Stomach smooth muscle (tissue), 2 donors: ENCODE measurements around the gene RSPH10B2.
"Not testable (repeated sequence)": the region's sequence is repeated elsewhere in the genome, so short reads cannot be mapped to it uniquely, and the experiment has no call there.

Experiments used
- H3K27ac ChIP-seq: one replicate; pipeline ENCODE4 v1.7.0; 2013; ENCODE audit warnings: mild to moderate bottlenecking, low read length, inconsistent platforms
- H3K27me3 ChIP-seq, 2 donors: one replicate each; pipeline ENCODE4 v1.7.0; 2013; ENCODE audit warnings: low read length in 2 of 2; ENCODE audit not compliant: insufficient read depth in 2 of 2, control insufficient read depth in 1 of 2
- H3K36me3 ChIP-seq, 2 donors: one replicate each; pipeline ENCODE4 v1.7.0; 2013; ENCODE audit warnings: low read length in 2 of 2; ENCODE audit not compliant: control insufficient read depth in 2 of 2, insufficient read depth in 2 of 2
- H3K4me1 ChIP-seq: one replicate; pipeline ENCODE4 v1.7.0; 2013; ENCODE audit warnings: low read length; ENCODE audit not compliant: control insufficient read depth, insufficient read depth
- H3K4me3 ChIP-seq, 2 donors: one replicate each; pipeline ENCODE4 v1.7.0; 2013; ENCODE audit warnings: low read length in 2 of 2
- H3K9ac ChIP-seq, 2 donors: one replicate each; pipeline ENCODE4 v1.7.0; 2013; ENCODE audit warnings: low read length in 2 of 2, mild to moderate bottlenecking in 1 of 2
- H3K9me3 ChIP-seq, 2 donors: one replicate each; pipeline ENCODE4 v1.7.0; 2013; ENCODE audit warnings: low read length in 2 of 2; ENCODE audit not compliant: control insufficient read depth in 2 of 2
- donor health status: healthy.
- donor health status: Pancreatic carcinoma.

The RSPH10B2 gene

GRCh38 chr7:6727663-6728062 is 26.2 kb upstream of the RSPH10B2 start:
- Histone ChIP-seq H3K9me3 (no peaks in the 10 kb centered on the region), H3K27me3 (peaks cover 0 to 2% of the 10 kb centered on the region in 2 donors), H3K27ac (no peak overlapping the region), H3K4me3 (no peak overlapping the region), H3K36me3 (peaks cover 0 to under 1% of the 10 kb centered on the region in 2 donors), H3K4me1 (peaks cover 2% of the 10 kb centered on the region), H3K9ac (no peak overlapping the region)

GRCh38 chr7:6728893-6729491 is 24.9 kb upstream of the RSPH10B2 start:
- peak overlapping the region; percentile 72 to 87 for H3K9ac ChIP-seq
- not testable (repeated sequence) for H3K27me3 ChIP-seq, H3K36me3 ChIP-seq, H3K4me1 ChIP-seq, H3K9me3 ChIP-seq
- H3K27ac ChIP-seq, result peak overlapping the region; percentile 77
- H3K4me3 ChIP-seq, result peak overlapping the region; percentile 63 to 86

GRCh38 chr7:6729492-6730342 is 24.2 kb upstream of the RSPH10B2 start:
- Histone ChIP-seq H3K9me3 (no peaks in the 10 kb centered on the region), H3K4me1 (peaks cover 2% of the 10 kb centered on the region), H3K27me3 (peaks cover 0 to 2% of the 10 kb centered on the region in 2 donors), H3K9ac (peak overlapping the region; percentile 83 to 87), H3K27ac (peak overlapping the region; percentile 77), H3K4me3 (peak overlapping the region; percentile 63 to 86), H3K36me3 (peaks cover 0 to 2% of the 10 kb centered on the region in 2 donors)

- peak overlapping the region; percentile 63 to 86 for H3K4me3 ChIP-seq
- no peaks in the 10 kb centered on the region for H3K9me3 ChIP-seq
- peak overlapping the region; percentile 83 to 87 for H3K9ac ChIP-seq
- H3K36me3 ChIP-seq, result peaks cover 0 to 2% of the 10 kb centered on the region in 2 donors
- H3K27me3 ChIP-seq, result no peaks in the 10 kb centered on the region
- H3K4me1 ChIP-seq, result peaks cover 2% of the 10 kb centered on the region
- peak overlapping the region; percentile 77 for H3K27ac ChIP-seq
Measured at GRCh38 chr7:6730343-6730633, 23.6 kb upstream of the RSPH10B2 start.

- H3K9me3 ChIP-seq, H3K9ac ChIP-seq, H3K4me1 ChIP-seq, H3K4me3 ChIP-seq, H3K36me3 ChIP-seq, H3K27ac ChIP-seq, H3K27me3 ChIP-seq: not testable (repeated sequence)
Measured at GRCh38 chr7:6738415-6738814, 15.5 kb upstream of the RSPH10B2 start.

- H3K27ac ChIP-seq, H3K4me3 ChIP-seq, H3K9me3 ChIP-seq, H3K27me3 ChIP-seq, H3K9ac ChIP-seq, H3K36me3 ChIP-seq, H3K4me1 ChIP-seq: not testable (repeated sequence)
Measured at GRCh38 chr7:6744410-6745100, 9.3 kb upstream of the RSPH10B2 start.

- not testable (repeated sequence) for H3K4me3 ChIP-seq, H3K9ac ChIP-seq, H3K9me3 ChIP-seq, H3K27ac ChIP-seq, H3K27me3 ChIP-seq, H3K36me3 ChIP-seq, H3K4me1 ChIP-seq
Measured at GRCh38 chr7:6749335-6749734, 4.6 kb upstream of the RSPH10B2 start.

- H3K27ac ChIP-seq, H3K9me3 ChIP-seq, H3K9ac ChIP-seq, H3K4me3 ChIP-seq, H3K27me3 ChIP-seq, H3K4me1 ChIP-seq, H3K36me3 ChIP-seq: not testable (repeated sequence)
Measured at GRCh38 chr7:6750173-6750572, 3.7 kb upstream of the RSPH10B2 start.

GRCh38 chr7:6761186-6761585 is 7.3 kb downstream of the RSPH10B2 start:
- not testable (repeated sequence) for H3K27ac ChIP-seq, H3K9ac ChIP-seq, H3K36me3 ChIP-seq, H3K4me3 ChIP-seq, H3K9me3 ChIP-seq, H3K27me3 ChIP-seq, H3K4me1 ChIP-seq

- H3K36me3 ChIP-seq, H3K4me1 ChIP-seq: not testable (repeated sequence)
Measured at GRCh38 chr7:6781581-6781980, 27.7 kb downstream of the RSPH10B2 start.

GRCh38 chr7:6789353-6789752 is 35.5 kb downstream of the RSPH10B2 start:
- not testable (repeated sequence) for H3K9ac ChIP-seq, H3K4me1 ChIP-seq, H3K27me3 ChIP-seq, H3K36me3 ChIP-seq, H3K9me3 ChIP-seq, H3K27ac ChIP-seq, H3K4me3 ChIP-seq

More at GRCh38 chr7:6781581-6781980, 27.7 kb downstream of the RSPH10B2 start:
- not testable (repeated sequence) for H3K9ac ChIP-seq, H3K27ac ChIP-seq, H3K9me3 ChIP-seq, H3K27me3 ChIP-seq, H3K4me3 ChIP-seq
